ENCODE data around the gene EPHB2.

EPHB2 gene

GRCh38 chr1:22860883-22861385 is 150.3 kb downstream of the EPHB2 start:
- DNase-seq (ENCODE audit: low spot score), result no peak

GRCh38 chr1:22861764-22862440 is 151.3 kb downstream of the EPHB2 start:
- peak; percentile 26 for DNase-seq (ENCODE audit: low spot score)

- no peak for DNase-seq (ENCODE audit: low spot score)
Observed at GRCh38 chr1:22862752-22863151, 152.1 kb downstream of the EPHB2 start.

GRCh38 chr1:22863766-22864165 is 153.1 kb downstream of the EPHB2 start:
- no peak for DNase-seq (ENCODE audit: low spot score)

- no peak for DNase-seq (ENCODE audit: low spot score)
Observed at GRCh38 chr1:22864886-22865285, 154.2 kb downstream of the EPHB2 start.

GRCh38 chr1:22865736-22866135 is 155.1 kb downstream of the EPHB2 start:
- no peak for DNase-seq (ENCODE audit: low spot score)

- DNase-seq (ENCODE audit: low spot score), result no peak
Observed at GRCh38 chr1:22866868-22867267, 156.2 kb downstream of the EPHB2 start.

- DNase-seq (ENCODE audit: low spot score), result no peak
Observed at GRCh38 chr1:22868331-22868730, 157.7 kb downstream of the EPHB2 start.

- DNase-seq (ENCODE audit: low spot score), result no peak
Observed at GRCh38 chr1:22869325-22869724, 158.7 kb downstream of the EPHB2 start.

- no peak for DNase-seq (ENCODE audit: low spot score)
Observed at GRCh38 chr1:22870201-22870871, 159.7 kb downstream of the EPHB2 start.

GRCh38 chr1:22872981-22873664 is 162.5 kb downstream of the EPHB2 start:
- no peak for DNase-seq (ENCODE audit: low spot score)

GRCh38 chr1:22874785-22875184 is 164.1 kb downstream of the EPHB2 start:
- no peak for DNase-seq (ENCODE audit: low spot score)

- DNase-seq (ENCODE audit: low spot score), result no peak
Observed at GRCh38 chr1:22875241-22875640, 164.6 kb downstream of the EPHB2 start.

GRCh38 chr1:22875841-22876240 is 165.2 kb downstream of the EPHB2 start:
- no peak for DNase-seq (ENCODE audit: low spot score)

GRCh38 chr1:22876359-22877111 is 165.9 kb downstream of the EPHB2 start:
- DNase-seq (ENCODE audit: low spot score), result no peak

GRCh38 chr1:22877112-22877915 is 166.7 kb downstream of the EPHB2 start:
- no peak for DNase-seq (ENCODE audit: low spot score)

- no peak for DNase-seq (ENCODE audit: low spot score)
Observed at GRCh38 chr1:22877980-22878379, 167.3 kb downstream of the EPHB2 start.

- DNase-seq (ENCODE audit: low spot score), result no peak
Observed at GRCh38 chr1:22878626-22879025, 168.0 kb downstream of the EPHB2 start.

GRCh38 chr1:22879445-22879844 is 168.8 kb downstream of the EPHB2 start:
- no peak for DNase-seq (ENCODE audit: low spot score)

GRCh38 chr1:22880174-22880601 is 169.5 kb downstream of the EPHB2 start:
- DNase-seq (ENCODE audit: low spot score), result no peak

- no peak for DNase-seq (ENCODE audit: low spot score)
Observed at GRCh38 chr1:22883406-22883805, 172.8 kb downstream of the EPHB2 start.

Measured in NAMALWA (cell line).